ENCODE data around the gene KDR. TPM values are rescaled to one million over a fixed set of nuclear protein-coding genes. Genes with fewer than 3 reads are reported as not detected.

Gene KDR
- total RNA-seq, 4 donors from 2014 or later = 101 to 218 (median 117) TPM

DNA sequence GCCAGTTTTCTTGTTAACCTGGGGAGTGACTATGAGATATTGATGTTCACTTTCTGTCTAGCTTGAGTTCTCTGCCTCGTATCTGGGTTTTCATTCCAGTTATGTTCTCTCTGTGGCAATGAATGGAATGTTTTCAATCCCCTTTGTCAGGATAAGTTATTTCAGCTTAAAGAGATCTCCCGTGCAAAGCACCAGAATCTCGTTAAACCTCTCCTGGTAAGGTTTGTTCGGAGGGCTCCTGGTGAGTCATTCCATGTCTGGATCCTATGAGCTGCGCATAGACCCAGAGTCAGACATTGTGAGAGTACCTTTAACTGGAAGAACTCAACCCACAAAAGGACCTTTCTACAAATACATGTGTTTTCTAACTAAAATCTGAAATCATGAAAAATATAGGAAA lies 51.0 kb downstream of the KDR start:
- Histone ChIP-seq H3K36me3 (no peaks in the 10 kb centered on the region), H3K27me3 (no peaks in the 10 kb centered on the region), H3K27ac (no peak overlapping the region), H3K9me3 (no peaks in the 10 kb centered on the region), H3K4me1 (no peaks in the 10 kb centered on the region), H3K4me3 (no peak overlapping the region)
- intact Hi-C loops (cut with DNase I; ENCODE audit: low total_unique reads) = no loop called here
- TF ChIP-seq, protein P1, sequence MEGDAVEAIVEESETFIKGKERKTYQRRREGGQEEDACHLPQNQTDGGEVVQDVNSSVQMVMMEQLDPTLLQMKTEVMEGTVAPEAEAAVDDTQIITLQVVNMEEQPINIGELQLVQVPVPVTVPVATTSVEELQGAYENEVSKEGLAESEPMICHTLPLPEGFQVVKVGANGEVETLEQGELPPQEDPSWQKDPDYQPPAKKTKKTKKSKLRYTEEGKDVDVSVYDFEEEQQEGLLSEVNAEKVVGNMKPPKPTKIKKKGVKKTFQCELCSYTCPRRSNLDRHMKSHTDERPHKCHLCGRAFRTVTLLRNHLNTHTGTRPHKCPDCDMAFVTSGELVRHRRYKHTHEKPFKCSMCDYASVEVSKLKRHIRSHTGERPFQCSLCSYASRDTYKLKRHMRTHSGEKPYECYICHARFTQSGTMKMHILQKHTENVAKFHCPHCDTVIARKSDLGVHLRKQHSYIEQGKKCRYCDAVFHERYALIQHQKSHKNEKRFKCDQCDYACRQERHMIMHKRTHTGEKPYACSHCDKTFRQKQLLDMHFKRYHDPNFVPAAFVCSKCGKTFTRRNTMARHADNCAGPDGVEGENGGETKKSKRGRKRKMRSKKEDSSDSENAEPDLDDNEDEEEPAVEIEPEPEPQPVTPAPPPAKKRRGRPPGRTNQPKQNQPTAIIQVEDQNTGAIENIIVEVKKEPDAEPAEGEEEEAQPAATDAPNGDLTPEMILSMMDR (IDR thresholded peaks at IDR 0.05) = no peak
- TF ChIP-seq POLR2A (IDR thresholded peaks at IDR 0.05) = no peak
- no peak for DNase-seq

DNA sequence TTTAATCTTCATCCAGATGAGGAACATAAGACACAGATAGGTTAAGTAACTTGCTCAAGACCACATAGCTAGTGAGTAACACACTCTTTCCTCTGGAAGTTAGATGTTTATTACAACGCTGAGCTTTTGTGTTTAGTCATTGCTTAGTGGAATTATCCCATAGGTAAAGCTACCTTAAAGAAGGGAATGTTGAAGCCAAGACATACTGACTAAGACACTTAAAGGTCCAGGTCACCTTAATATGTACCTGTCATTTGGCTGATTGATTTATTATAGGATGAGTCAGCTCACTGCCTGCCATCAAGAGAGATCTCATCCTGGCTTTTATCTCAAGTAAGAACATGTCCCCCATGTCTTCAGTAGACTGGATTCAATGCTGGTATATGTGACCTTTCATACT lies 53.4 kb downstream of the KDR start:
- no peaks in the 10 kb centered on the region for H3K4me1 ChIP-seq
- DNase-seq = no peak
- no peaks in the 10 kb centered on the region for H3K36me3 ChIP-seq
- H3K27ac ChIP-seq = no peak overlapping the region
- no peak for TF ChIP-seq POLR2A (IDR thresholded peaks at IDR 0.05)
- TF ChIP-seq, protein P1 (IDR thresholded peaks at IDR 0.05) = no peak
- no peaks in the 10 kb centered on the region for H3K9me3 ChIP-seq
- intact Hi-C loops (cut with DNase I; ENCODE audit: low total_unique reads) = no loop called here
- H3K4me3 ChIP-seq = no peak overlapping the region
- H3K27me3 ChIP-seq = no peaks in the 10 kb centered on the region

DNA sequence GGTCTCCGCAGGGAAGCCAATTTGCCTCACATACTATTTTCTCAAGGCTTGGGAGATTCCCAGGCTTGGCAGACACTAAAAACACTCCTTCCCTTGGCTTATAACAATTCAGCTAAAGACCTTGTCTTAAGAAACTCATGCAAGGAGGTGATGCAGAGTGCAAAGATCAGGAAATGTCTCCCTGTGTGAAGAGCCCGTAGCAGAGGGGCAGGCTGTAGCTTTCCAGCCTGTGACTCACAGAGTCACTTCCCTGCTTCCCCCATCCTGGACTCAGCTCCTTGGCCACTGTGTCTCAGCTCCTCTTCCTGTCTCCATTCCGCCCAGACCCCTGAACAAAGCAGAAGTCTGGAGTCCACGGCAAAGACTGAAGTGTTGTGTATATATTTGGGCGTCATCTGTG lies 56.1 kb downstream of the KDR start:
- intact Hi-C loops (cut with DNase I; ENCODE audit: low total_unique reads) = no loop called here
- Histone ChIP-seq H3K9me3 (no peaks in the 10 kb centered on the region), H3K27ac (peak overlapping the region; percentile 8 to 48)

DNA sequence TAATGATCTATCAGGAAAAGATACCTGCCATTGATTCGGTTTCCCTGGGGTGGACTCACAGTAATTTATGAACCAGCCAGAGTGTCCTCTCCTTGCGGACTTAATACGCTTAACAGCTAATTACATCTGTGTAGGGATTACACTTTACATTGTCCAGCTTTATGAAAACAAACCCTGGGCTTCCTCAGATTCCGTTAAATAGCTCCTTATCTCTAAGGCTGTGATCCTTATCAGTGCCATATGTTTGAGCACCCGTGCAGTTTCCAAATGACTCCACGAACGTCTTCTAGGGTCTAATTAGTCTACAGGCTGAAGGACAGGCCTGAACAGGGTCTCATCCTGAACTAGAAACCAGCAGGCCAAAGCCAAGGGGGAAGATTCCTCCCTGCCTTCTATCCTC lies 56.9 kb downstream of the KDR start:
- H3K36me3 ChIP-seq = no peaks in the 10 kb centered on the region
- H3K9me3 ChIP-seq = no peaks in the 10 kb centered on the region
- peak overlapping the region in 1 of 2 donors; percentile 48 for H3K27ac ChIP-seq
- no peak for TF ChIP-seq POLR2A (IDR thresholded peaks at IDR 0.05)
- TF ChIP-seq, protein P1 (IDR thresholded peaks at IDR 0.05) = no peak
- no peaks in the 10 kb centered on the region for H3K27me3 ChIP-seq
- H3K4me3 ChIP-seq = no peak overlapping the region
- DNase-seq = no peak
- intact Hi-C loops (cut with DNase I; ENCODE audit: low total_unique reads) = no loop called here
- H3K4me1 ChIP-seq = no peaks in the 10 kb centered on the region

More for the DNA sequence above, 56.1 kb downstream of the KDR start:
- no peaks in the 10 kb centered on the region for H3K4me1 ChIP-seq
- no peak overlapping the region for H3K4me3 ChIP-seq
- no peaks in the 10 kb centered on the region for H3K36me3 ChIP-seq
- H3K27me3 ChIP-seq = no peaks in the 10 kb centered on the region
- TF ChIP-seq POLR2A (IDR thresholded peaks at IDR 0.05) = no peak
- TF ChIP-seq, protein P1 (IDR thresholded peaks at IDR 0.05) = no peak
- DNase-seq = peak in 1 of 2 donors; percentile 42

DNA sequence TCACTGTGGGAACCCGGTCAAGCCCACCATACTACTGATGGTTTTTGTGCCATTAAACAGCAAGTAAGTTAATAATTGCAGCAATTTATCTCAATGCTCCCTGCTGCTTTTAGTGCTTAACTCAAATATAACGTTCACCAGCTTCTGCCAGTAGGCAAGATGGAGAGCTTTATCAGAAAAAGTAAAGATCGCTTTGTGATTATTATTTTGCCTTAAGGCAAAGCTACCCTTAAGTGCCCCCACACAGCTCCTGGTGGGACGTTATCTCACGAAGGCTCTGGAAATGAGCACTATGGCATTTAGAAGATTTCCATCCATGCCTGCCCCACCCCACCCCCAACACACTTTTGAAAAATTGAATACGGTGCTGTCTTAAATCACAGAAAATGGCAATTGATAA lies 59.4 kb downstream of the KDR start:
- H3K4me1 ChIP-seq = no peaks in the 10 kb centered on the region
- H3K4me3 ChIP-seq = no peak overlapping the region
- H3K36me3 ChIP-seq = no peaks in the 10 kb centered on the region
- no peak for DNase-seq
- TF ChIP-seq POLR2A (IDR thresholded peaks at IDR 0.05) = no peak
- TF ChIP-seq, protein P1 (IDR thresholded peaks at IDR 0.05) = no peak
- intact Hi-C loops (cut with DNase I; ENCODE audit: low total_unique reads) = no loop called here
- H3K9me3 ChIP-seq = no peaks in the 10 kb centered on the region
- H3K27ac ChIP-seq = no peak overlapping the region
- H3K27me3 ChIP-seq = no peaks in the 10 kb centered on the region
